ENCODE data around the gene ODF2L. TPM values are rescaled to one million over a fixed set of nuclear protein-coding genes. Genes with fewer than 3 reads are reported as not detected.
"Not testable (repeated sequence)": the region's sequence is repeated elsewhere in the genome, so short reads cannot be mapped to it uniquely, and the experiment has no call there.

ODF2L gene
- polyA plus RNA-seq, 1 experiment: 5.9 TPM

GRCh38 chr1:86362807-86363206, 33.3 kb downstream of the ODF2L start:
- TF ChIP-seq, protein P1, sequence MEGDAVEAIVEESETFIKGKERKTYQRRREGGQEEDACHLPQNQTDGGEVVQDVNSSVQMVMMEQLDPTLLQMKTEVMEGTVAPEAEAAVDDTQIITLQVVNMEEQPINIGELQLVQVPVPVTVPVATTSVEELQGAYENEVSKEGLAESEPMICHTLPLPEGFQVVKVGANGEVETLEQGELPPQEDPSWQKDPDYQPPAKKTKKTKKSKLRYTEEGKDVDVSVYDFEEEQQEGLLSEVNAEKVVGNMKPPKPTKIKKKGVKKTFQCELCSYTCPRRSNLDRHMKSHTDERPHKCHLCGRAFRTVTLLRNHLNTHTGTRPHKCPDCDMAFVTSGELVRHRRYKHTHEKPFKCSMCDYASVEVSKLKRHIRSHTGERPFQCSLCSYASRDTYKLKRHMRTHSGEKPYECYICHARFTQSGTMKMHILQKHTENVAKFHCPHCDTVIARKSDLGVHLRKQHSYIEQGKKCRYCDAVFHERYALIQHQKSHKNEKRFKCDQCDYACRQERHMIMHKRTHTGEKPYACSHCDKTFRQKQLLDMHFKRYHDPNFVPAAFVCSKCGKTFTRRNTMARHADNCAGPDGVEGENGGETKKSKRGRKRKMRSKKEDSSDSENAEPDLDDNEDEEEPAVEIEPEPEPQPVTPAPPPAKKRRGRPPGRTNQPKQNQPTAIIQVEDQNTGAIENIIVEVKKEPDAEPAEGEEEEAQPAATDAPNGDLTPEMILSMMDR (IDR thresholded peaks at IDR 0.05; ENCODE audit: insufficient read depth, low read depth, low read length): no peak
- no peak for DNase-seq (ENCODE audit: low read depth)
- H3K4me3 ChIP-seq (ENCODE audit: low read depth, low read length): no peak overlapping the region
- POLR2A ChIA-PET: no interaction called here
- CTCF ChIA-PET: no interaction called here
- H3K27me3 ChIP-seq (ENCODE audit: control insufficient read depth, insufficient read depth, low read length): no peaks in the 10 kb centered on the region
- no peaks in the 10 kb centered on the region; the same call in 1 of the 2 replicates for H3K36me3 ChIP-seq (ENCODE audit: control insufficient read depth, insufficient read depth, low read length)

GRCh38 chr1:86357796-86358195, 38.3 kb downstream of the ODF2L start:
- Histone ChIP-seq H3K27me3 (ENCODE audit: control insufficient read depth, insufficient read depth, low read length) (no peaks in the 10 kb centered on the region), H3K4me3 (ENCODE audit: low read depth, low read length) (no peak overlapping the region), H3K36me3 (ENCODE audit: control insufficient read depth, insufficient read depth, low read length) (peaks cover 3% of the 10 kb centered on the region)
- no peak for DNase-seq (ENCODE audit: low read depth)
- CTCF ChIA-PET: no interaction called here
- TF ChIP-seq, protein P1 (IDR thresholded peaks at IDR 0.05; ENCODE audit: insufficient read depth, low read depth, low read length): no peak
- POLR2A ChIA-PET: no interaction called here

- peaks cover 3% of the 10 kb centered on the region; the same call in 1 of the 2 replicates for H3K36me3 ChIP-seq (ENCODE audit: control insufficient read depth, insufficient read depth, low read length)
- H3K27me3 ChIP-seq (ENCODE audit: control insufficient read depth, insufficient read depth, low read length): no peaks in the 10 kb centered on the region
- TF ChIP-seq, protein P1 (IDR thresholded peaks at IDR 0.05; ENCODE audit: insufficient read depth, low read depth, low read length): 0 out of 2 replicates have a peak, but pooled peaks have one; percentile 2
- ChIA-PET POLR2A (no interaction called here), CTCF (no interaction called here)
- H3K4me3 ChIP-seq (ENCODE audit: low read depth, low read length): no peak overlapping the region
- DNase-seq (ENCODE audit: low read depth): no peak
These were observed 39.9 kb downstream of the ODF2L start for GRCh38 chr1:86356247-86356646.

DNA sequence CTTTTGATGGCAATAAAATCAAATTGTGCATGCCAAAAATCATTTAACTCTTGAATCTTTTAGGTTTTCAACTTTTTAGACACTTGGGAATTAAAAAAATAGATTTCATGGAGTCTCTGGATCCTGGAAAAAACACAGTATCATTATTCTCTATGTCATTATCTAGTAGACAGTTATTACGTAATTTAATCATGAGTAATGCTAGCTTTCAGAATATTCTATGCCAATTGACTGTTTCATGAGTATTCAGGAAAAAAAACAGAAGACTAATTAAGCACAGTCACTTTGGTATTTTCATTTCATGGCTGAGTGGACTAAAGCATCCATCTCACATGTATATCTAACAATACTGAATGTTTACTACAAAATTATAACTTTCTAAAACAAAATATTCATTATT, 44.0 kb downstream of the ODF2L start:
- no peak overlapping the region for H3K4me3 ChIP-seq (ENCODE audit: low read depth, low read length)
- DNase-seq (ENCODE audit: low read depth): no peak
- no peaks in the 10 kb centered on the region for H3K27me3 ChIP-seq (ENCODE audit: control insufficient read depth, insufficient read depth, low read length)
- TF ChIP-seq, protein P1 (IDR thresholded peaks at IDR 0.05; ENCODE audit: insufficient read depth, low read depth, low read length): no peak
- ChIA-PET POLR2A (no interaction called here), CTCF (no interaction called here)
- peaks cover 3% of the 10 kb centered on the region; the same call in 1 of the 2 replicates for H3K36me3 ChIP-seq (ENCODE audit: control insufficient read depth, insufficient read depth, low read length)

GRCh38 chr1:86350230-86350629, 45.9 kb downstream of the ODF2L start:
- DNase-seq (ENCODE audit: low read depth); H3K36me3 ChIP-seq (ENCODE audit: control insufficient read depth, insufficient read depth, low read length); CTCF ChIA-PET; H3K4me3 ChIP-seq (ENCODE audit: low read depth, low read length); H3K27me3 ChIP-seq (ENCODE audit: control insufficient read depth, insufficient read depth, low read length); POLR2A ChIA-PET: not testable (repeated sequence)

DNA sequence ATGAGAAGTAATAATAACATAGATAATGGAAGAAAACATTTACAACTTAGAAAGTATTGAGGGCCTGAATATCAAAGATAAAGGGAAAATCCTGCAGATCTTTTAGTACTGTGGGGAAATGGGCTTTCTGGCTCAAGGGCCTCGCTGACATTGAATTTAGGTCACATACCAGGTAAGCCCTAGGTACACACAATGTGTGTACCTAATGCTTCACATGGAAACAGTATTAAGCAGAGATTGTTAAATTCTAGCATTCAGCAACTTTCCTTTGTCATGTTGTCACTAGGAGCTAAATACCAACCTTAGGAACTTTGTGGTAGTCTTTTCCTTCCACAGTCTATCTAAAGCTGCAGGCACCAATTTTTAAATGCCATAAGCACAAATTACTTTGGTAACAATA, 49.7 kb downstream of the ODF2L start:
- Histone ChIP-seq H3K4me3 (ENCODE audit: low read depth, low read length) (no peak overlapping the region), H3K27me3 (ENCODE audit: control insufficient read depth, insufficient read depth, low read length) (no peaks in the 10 kb centered on the region), H3K36me3 (ENCODE audit: control insufficient read depth, insufficient read depth, low read length) (no peaks in the 10 kb centered on the region)
- ChIA-PET POLR2A (no interaction called here), CTCF (no interaction called here)
- TF ChIP-seq, protein P1 (IDR thresholded peaks at IDR 0.05; ENCODE audit: insufficient read depth, low read depth, low read length): no peak
- no peak for DNase-seq (ENCODE audit: low read depth)
